HCT116 (cell line): Measurements from ENCODE around the gene MUTYH. TPM values are rescaled to one million over a fixed set of nuclear protein-coding genes. Genes with fewer than 3 reads are reported as not detected.

Source experiments
- ATAC-seq: fragments of 200-7000 bp; cut with Tn5 transposase; 2 replicates; pipeline ENCODE4 v1.9.1; 2020; ENCODE audit warnings: mild to moderate bottlenecking, moderate library complexity
- BruUV-seq: library from RNA; stranded (reverse); fragments of 400-500 nt; replicated peaks from 2 replicates; lab custom pipeline; 2021; lab: Mats Ljungman, UMichigan
- CTCF ChIA-PET: fragments of 300-600 bp; sonication (Branson Sonifier 250); formaldehyde crosslinking; loops from one replicate; lab custom pipeline; 2021; ENCODE audit warnings: antibody characterized with exemption; lab: Charles Lee
- POLR2A ChIA-PET: fragments of 300-600, 350-600 bp; sonication (Branson Sonifier 250); formaldehyde crosslinking; loops from one replicate; lab custom pipeline; 2021; ENCODE audit warnings: antibody characterized with exemption; lab: Charles Lee
- RAD21 ChIA-PET, 2 experiments: fragments of 300-600 bp; sonication (Branson Sonifier 250); formaldehyde crosslinking; loops; one replicate each; lab custom pipeline; 2023; ENCODE audit warnings: low total read pairs in 2 of 2; ENCODE audit not compliant: uncharacterized antibody in 2 of 2, unreplicated experiment in 2 of 2, low non-redundant PET in 1 of 2; lab: Charles Lee
- DNase-seq: peaks from one replicate; pipeline ENCODE4 v3.0.0-alpha.2; 2010; ENCODE audit warnings: low read depth, low spot score
- H2AFZ ChIP-seq: fragments of 200-600 bp; shearing (Covaris generic), sonication (generic); 2 replicates; pipeline ENCODE4 v1.6.1; 2017; ENCODE audit warnings: low read depth, mixed run types, mixed read lengths, antibody characterized with exemption, low read length; ENCODE audit not compliant: poor library complexity, severe bottlenecking
- H3K27ac ChIP-seq: 2 replicates; pipeline ENCODE4 v1.5.1; 2012; ENCODE audit warnings: low read depth, low read length
- H3K27me3 ChIP-seq: fragments of 200-600 bp; sonication (generic); 2 replicates; pipeline ENCODE4 v1.6.1; 2016; ENCODE audit warnings: mixed run types, low read length, mixed read lengths; ENCODE audit not compliant: insufficient read depth
- H3K36me3 ChIP-seq, 2 experiments: fragments of 200-500 bp in 1 of 2; fragments of 200-600 bp in 1 of 2; sonication (Bioruptor generic) in 1 of 2; sonication (generic) in 1 of 2; 2 replicates each; pipeline versions ENCODE4 v1.5.1 to v1.6.1; 2014 to 2016; ENCODE audit warnings: low read length in 2 of 2, inconsistent platforms in 1 of 2, mixed read lengths in 1 of 2, mixed run types in 1 of 2; ENCODE audit not compliant: insufficient read depth in 2 of 2, control insufficient read depth in 1 of 2
- H3K4me1 ChIP-seq, 2 experiments: fragments of 200-600 bp in 1 of 2; sonication (generic) in 1 of 2; 2 replicates each; pipeline versions ENCODE4 v1.5.1 to v1.6.1; 2012 to 2017; ENCODE audit warnings: low read length in 2 of 2, inconsistent platforms in 1 of 2, mild to moderate bottlenecking in 1 of 2, mixed read lengths in 1 of 2, mixed run types in 1 of 2, moderate library complexity in 1 of 2; ENCODE audit not compliant: insufficient read depth in 2 of 2, control insufficient read depth in 1 of 2
- H3K4me2 ChIP-seq: fragments of 200-600 bp; sonication (generic); 2 replicates; pipeline ENCODE4 v1.6.1; 2017; ENCODE audit warnings: mixed run types, low read length, mixed read lengths
- H3K4me3 ChIP-seq, 2 experiments: fragments of 200-600 bp in 1 of 2; sonication (generic) in 1 of 2; replicated peaks in 1 of 2; 2 replicates each; pipeline ENCODE4 v1.5.1; 2011 to 2016; ENCODE audit warnings: low read length in 2 of 2, control low read depth in 1 of 2, low read depth in 1 of 2, mild to moderate bottlenecking in 1 of 2, mixed read lengths in 1 of 2, mixed run types in 1 of 2
- H3K79me2 ChIP-seq: fragments of 200-600 bp; sonication (generic); 2 replicates; pipeline ENCODE4 v1.6.1; 2017; ENCODE audit warnings: mild to moderate bottlenecking, mixed run types, low read length, moderate library complexity, mixed read lengths; ENCODE audit not compliant: insufficient read depth
- H3K9ac ChIP-seq: fragments of 200-600 bp; sonication (generic); 2 replicates; pipeline ENCODE4 v1.6.1; 2016; ENCODE audit warnings: low read length, mixed read lengths
- H3K9me2 ChIP-seq: fragments of 200-600 bp; sonication (generic), shearing (Covaris generic); 2 replicates; pipeline ENCODE4 v1.6.1; 2017; ENCODE audit warnings: mixed run types, mild to moderate bottlenecking, moderate library complexity; ENCODE audit not compliant: insufficient read depth
- H3K9me3 ChIP-seq, 2 experiments: fragments of 200-500 bp in 1 of 2; fragments of 200-600 bp in 1 of 2; sonication (Bioruptor generic) in 1 of 2; sonication (generic) in 1 of 2; 2 replicates each; pipeline ENCODE4 v1.6.1; 2014 to 2017; ENCODE audit warnings: low read length in 2 of 2, mixed read lengths in 2 of 2, inconsistent platforms in 1 of 2, low read depth in 1 of 2, mild to moderate bottlenecking in 1 of 2, mixed run types in 1 of 2, moderate library complexity in 1 of 2; ENCODE audit not compliant: control insufficient read depth in 1 of 2, insufficient read depth in 1 of 2
- H4K20me1 ChIP-seq: fragments of 200-600 bp; sonication (generic), shearing (Covaris generic); 2 replicates; pipeline ENCODE4 v1.6.1; 2017; ENCODE audit warnings: mixed run types, mild to moderate bottlenecking, moderate library complexity; ENCODE audit not compliant: insufficient read depth
- CBX3 ChIP-seq: IDR thresholded peaks from 2 replicates; pipeline ENCODE4 v1.6.1; 2012; ENCODE audit warnings: low read depth
- CEBPB ChIP-seq: IDR thresholded peaks from 2 replicates; pipeline ENCODE4 v1.6.1; 2012; ENCODE audit warnings: low read depth
- CTCF ChIP-seq, 3 experiments: fragments of 200-600 bp in 1 of 3; sonication (generic) in 1 of 3; IDR thresholded peaks in 2 of 3; conservative IDR thresholded peaks in 1 of 3; 2 replicates each; pipeline ENCODE4 v1.5.1; 2012 to 2017; ENCODE audit warnings: low read depth in 2 of 3, low read length in 2 of 3, antibody characterized with exemption in 1 of 3, borderline replicate concordance in 1 of 3, control low read depth in 1 of 3, mild to moderate bottlenecking in 1 of 3, mixed read lengths in 1 of 3, mixed run types in 1 of 3, moderate library complexity in 1 of 3; ENCODE audit not compliant: insufficient read depth in 1 of 3
- EGR1 ChIP-seq: IDR thresholded peaks from 2 replicates; pipeline ENCODE4 v1.6.1; 2012; ENCODE audit warnings: low read depth
- ELF1 ChIP-seq: IDR thresholded peaks from 2 replicates; pipeline ENCODE4 v1.6.1; 2012; ENCODE audit warnings: low read depth, borderline replicate concordance
- EZH2 ChIP-seq: fragments of 200-600 bp; sonication (generic); IDR thresholded peaks from 2 replicates; pipeline ENCODE4 v1.6.1; 2017; ENCODE audit warnings: antibody characterized with exemption, mixed run types
- FOSL1 ChIP-seq: IDR thresholded peaks from 2 replicates; pipeline ENCODE4 v1.6.1; 2012; ENCODE audit warnings: low read depth
- RAD21 ChIP-seq: IDR thresholded peaks from 2 replicates; pipeline ENCODE4 v1.6.1; 2012; ENCODE audit warnings: low read depth, mild to moderate bottlenecking
- REST ChIP-seq: IDR thresholded peaks from 2 replicates; pipeline ENCODE4 v1.6.1; 2012; ENCODE audit warnings: low read depth
- SRF ChIP-seq: IDR thresholded peaks from 2 replicates; pipeline ENCODE4 v1.6.1; 2012; ENCODE audit warnings: low read depth
- TCF7L2 ChIP-seq: IDR thresholded peaks from 2 replicates; pipeline ENCODE4 v1.7.0; 2011; ENCODE audit warnings: borderline replicate concordance, inconsistent platforms; ENCODE audit not compliant: insufficient read depth, insufficient read length; ENCODE audit errors: extremely low read depth
- YY1 ChIP-seq: IDR thresholded peaks from 2 replicates; pipeline ENCODE4 v1.6.1; 2011; ENCODE audit warnings: low read length, low read depth, moderate library complexity, mild to moderate bottlenecking; ENCODE audit not compliant: insufficient replicate concordance; ENCODE audit errors: extremely low read depth
- ZFX ChIP-seq: fragments of 450-650 bp; IDR thresholded peaks from 2 replicates; pipeline ENCODE4 v1.6.1; 2017
- ZNF274 ChIP-seq: fragments of 200-500 bp; sonication (Bioruptor generic); IDR thresholded peaks from 2 replicates; pipeline ENCODE4 v1.6.1; 2014; ENCODE audit warnings: mild to moderate bottlenecking, low read depth, low read length, inconsistent platforms
- intact Hi-C: fragments of 100-400 bp; cut with micrococcal nuclease; formaldehyde crosslinking; loops from 2 replicates; pipeline ENCODE4 v1.10.0; 2022
- total RNA-seq: library from RNA; stranded (reverse); gene quantifications from one replicate; pipeline ENCODE4 v1.2.1, GENCODE V29; 2021; ENCODE audit not compliant: unreplicated experiment

MUTYH gene
- total RNA-seq, 1 experiment from 2014 or later: 44.8 TPM

GRCh38 chr1:45328680-45329079 is 11.6 kb downstream of the MUTYH start:
- H3K79me2 ChIP-seq: no peaks in the 10 kb centered on the region
- no peaks in the 10 kb centered on the region for H4K20me1 ChIP-seq
- no peaks in the 10 kb centered on the region for H3K27me3 ChIP-seq
- TF ChIP-seq REST (no peak), ZNF274 (no peak)
- no peak overlapping the region for H2AFZ ChIP-seq
- H3K27ac ChIP-seq: no peak overlapping the region
- POLR2A ChIA-PET: no interaction called here
- no peaks in the 10 kb centered on the region for H3K9me2 ChIP-seq
- no peak for DNase-seq
- H3K4me3 ChIP-seq: no peak overlapping the region
- no peak overlapping the region for H3K4me2 ChIP-seq
- intact Hi-C loops: no loop called here
- H3K9ac ChIP-seq: no peak overlapping the region
- ATAC-seq: no peak
- peaks cover 0 to 7% of the 10 kb centered on the region in 2 experiments; a peak in 2 of 4 replicates for H3K4me1 ChIP-seq
- H3K36me3 ChIP-seq: peaks cover 0 to 5% of the 10 kb centered on the region in 2 experiments; a peak in 1 of 4 replicates
- H3K9me3 ChIP-seq: no peaks in the 10 kb centered on the region
- no TSS peak for BruUV-seq
- CTCF ChIA-PET: no interaction called here
- RAD21 ChIA-PET: no interaction called here

- H2AFZ ChIP-seq: no peak overlapping the region
- H3K79me2 ChIP-seq: no peaks in the 10 kb centered on the region
- no peaks in the 10 kb centered on the region for H3K27me3 ChIP-seq
- ChIA-PET CTCF (no interaction called here), POLR2A (no interaction called here), RAD21 (no interaction called here)
- H3K27ac ChIP-seq: no peak overlapping the region
- H3K9me3 ChIP-seq: no peaks in the 10 kb centered on the region
- H3K9me2 ChIP-seq: no peaks in the 10 kb centered on the region
- BruUV-seq: no TSS peak
- H3K9ac ChIP-seq: no peak overlapping the region
- ATAC-seq (no peak), DNase-seq (no peak)
- intact Hi-C loops: no loop called here
- peaks cover 0 to 7% of the 10 kb centered on the region in 2 experiments; a peak in 2 of 4 replicates for H3K4me1 ChIP-seq
- H3K36me3 ChIP-seq: peaks cover 0 to 5% of the 10 kb centered on the region in 2 experiments; a peak in 1 of 4 replicates
- no peak overlapping the region for H3K4me3 ChIP-seq
- H4K20me1 ChIP-seq: no peaks in the 10 kb centered on the region
- H3K4me2 ChIP-seq: no peak overlapping the region
- no peak for TF ChIP-seq CEBPB
- peak; percentile 40 for TF ChIP-seq RAD21
- TF ChIP-seq EZH2: no peak
- no peak for TF ChIP-seq FOSL1
- no peak for TF ChIP-seq YY1
- TF ChIP-seq ZFX: no peak
- no peak for TF ChIP-seq EGR1
- TF ChIP-seq SRF: no peak
- no peak for TF ChIP-seq ELF1
- no peak for TF ChIP-seq CBX3
- 0 out of 6 replicates have a peak, but pooled peaks of 1 of the 3 experiments have one; percentile 7 for TF ChIP-seq CTCF (IDR thresholded peaks at IDR 0.05 in 2 of 3, conservative IDR thresholded peaks at IDR 0.05 in 1 of 3; ENCODE audit: borderline replicate concordance in 1 of 3, insufficient read depth in 1 of 3, low read depth in 2 of 3, low read length in 2 of 3)
- no peak for TF ChIP-seq TCF7L2
Observed at GRCh38 chr1:45327644-45328515, 12.4 kb downstream of the MUTYH start.
